Measurements from ENCODE around the gene RPS6KB2.

Gene RPS6KB2

GRCh38 chr11:67437809-67438157 is 9.5 kb downstream of the RPS6KB2 start:
- Mint-ChIP-seq H3K27ac (no peak overlapping the region), H3K9me3 (no peaks in the 10 kb centered on the region), H3K36me3 (ENCODE audit: low read depth) (peaks cover 4% of the 10 kb centered on the region), H3K4me1 (peaks cover 5% of the 10 kb centered on the region), H3K4me3 (no peak overlapping the region), H3K27me3 (ENCODE audit: low read depth) (no peaks in the 10 kb centered on the region)
- no peak for TF ChIP-seq CTCF (IDR thresholded peaks at IDR 0.05; ENCODE audit: unreplicated experiment in 3 of 3)

- TF ChIP-seq CTCF (IDR thresholded peaks at IDR 0.05; ENCODE audit: unreplicated experiment in 3 of 3) = no peak
- peaks cover 5% of the 10 kb centered on the region for H3K4me1 Mint-ChIP-seq
- H3K27ac Mint-ChIP-seq = no peak overlapping the region
- peaks cover 4% of the 10 kb centered on the region for H3K36me3 Mint-ChIP-seq (ENCODE audit: low read depth)
- H3K9me3 Mint-ChIP-seq = no peaks in the 10 kb centered on the region
- H3K27me3 Mint-ChIP-seq (ENCODE audit: low read depth) = no peaks in the 10 kb centered on the region
- no peak overlapping the region for H3K4me3 Mint-ChIP-seq
These were observed 10.0 kb downstream of the RPS6KB2 start for GRCh38 chr11:67438158-67438902.

- Mint-ChIP-seq H3K4me1 (peaks cover 5% of the 10 kb centered on the region), H3K9me3 (no peaks in the 10 kb centered on the region), H3K27me3 (ENCODE audit: low read depth) (no peaks in the 10 kb centered on the region), H3K36me3 (ENCODE audit: low read depth) (peaks cover 4% of the 10 kb centered on the region), H3K4me3 (peak overlapping the region in 2 of 3 experiments; percentile 14 to 19), H3K27ac (peak overlapping the region; percentile 19 to 61 (median 52))
- TF ChIP-seq CTCF (IDR thresholded peaks at IDR 0.05; ENCODE audit: unreplicated experiment in 3 of 3) = no peak
These were observed 11.3 kb downstream of the RPS6KB2 start for GRCh38 chr11:67439321-67440228.

DNA sequence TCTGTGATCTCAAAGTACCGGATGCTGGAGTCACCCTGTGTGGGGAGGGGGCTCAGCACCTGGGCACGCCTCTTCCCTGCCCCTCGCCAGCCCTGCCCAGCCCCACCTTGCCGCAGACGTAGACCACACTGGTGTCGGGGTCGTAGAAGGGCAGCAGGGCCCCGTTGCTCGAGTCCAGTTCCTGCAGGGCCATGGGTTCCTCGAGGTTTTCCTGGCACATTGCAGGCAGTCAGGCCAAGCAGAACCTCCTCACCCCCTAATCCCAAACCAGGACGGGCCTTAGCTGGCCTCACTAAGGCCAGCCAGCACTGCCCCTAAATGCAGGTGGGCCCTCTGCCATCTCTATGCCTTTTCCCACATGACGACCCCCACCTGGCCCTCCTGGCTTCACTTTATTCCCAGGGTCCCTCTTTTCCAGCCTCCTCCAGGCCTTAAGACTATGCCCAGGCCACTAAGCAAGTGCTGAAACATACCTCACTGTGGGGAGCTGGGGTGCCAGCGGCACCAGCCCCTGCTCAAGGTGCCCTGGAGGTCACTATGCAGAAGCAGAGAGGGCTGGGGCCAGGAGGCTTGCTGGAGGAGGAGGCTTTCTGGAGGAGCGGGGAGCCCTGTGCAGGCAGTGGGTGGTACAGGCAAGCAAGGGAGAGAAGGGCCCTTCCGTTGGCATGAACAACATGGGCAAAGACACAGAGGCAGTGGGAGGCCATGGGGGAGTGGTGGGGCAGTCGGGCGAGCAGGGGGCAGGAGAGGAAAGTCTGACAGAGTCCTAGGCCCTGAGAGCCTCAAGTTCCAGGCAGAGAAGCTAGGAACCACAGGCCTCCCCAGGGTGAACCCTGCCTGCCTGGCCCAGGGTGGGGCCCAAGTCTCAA is 12.2 kb downstream of the RPS6KB2 start:
- Mint-ChIP-seq H3K4me3 (peak overlapping the region; percentile 50 to 54 (median 53)), H3K27ac (peak overlapping the region in 1 of 3 experiments; percentile 52), H3K36me3 (ENCODE audit: low read depth) (peaks cover 4% of the 10 kb centered on the region), H3K9me3 (no peaks in the 10 kb centered on the region), H3K4me1 (peaks cover 5% of the 10 kb centered on the region), H3K27me3 (ENCODE audit: low read depth) (no peaks in the 10 kb centered on the region)
- TF ChIP-seq CTCF (IDR thresholded peaks at IDR 0.05; ENCODE audit: unreplicated experiment in 3 of 3) = no peak

- Mint-ChIP-seq H3K4me1 (peaks cover 5% of the 10 kb centered on the region), H3K27ac (no peak overlapping the region), H3K27me3 (ENCODE audit: low read depth) (no peaks in the 10 kb centered on the region), H3K4me3 (peak overlapping the region; percentile 22 to 44 (median 34)), H3K36me3 (ENCODE audit: low read depth) (peaks cover 4% of the 10 kb centered on the region), H3K9me3 (no peaks in the 10 kb centered on the region)
- TF ChIP-seq CTCF (IDR thresholded peaks at IDR 0.05; ENCODE audit: unreplicated experiment in 3 of 3) = no peak
These were observed 12.8 kb downstream of the RPS6KB2 start for GRCh38 chr11:67441098-67441563.

Measured in nephron (organoid).